AG09319 (cell line): Measurements from ENCODE around the gene ZNF536.
"Not testable (repeated sequence)": the region's sequence is repeated elsewhere in the genome, so short reads cannot be mapped to it uniquely, and the experiment has no call there.

Source experiments
- DNase-seq: peaks from one replicate; pipeline ENCODE4 v3.0.0-alpha.2; 2010; ENCODE audit warnings: low read depth; ENCODE audit errors: extremely low read depth
- CTCF ChIP-seq: IDR thresholded peaks from 2 replicates; pipeline ENCODE4 v1.5.1; 2011; ENCODE audit warnings: low read depth, mild to moderate bottlenecking, inconsistent platforms, low read length, moderate library complexity

Gene ZNF536

GRCh38 chr19:30492586-30493270 is 120.5 kb downstream of the ZNF536 start:
- no peak for DNase-seq
- no peak for TF ChIP-seq CTCF

GRCh38 chr19:30497034-30497433 is 124.8 kb downstream of the ZNF536 start:
- no peak for TF ChIP-seq CTCF
- no peak for DNase-seq

GRCh38 chr19:30498085-30498484 is 125.9 kb downstream of the ZNF536 start:
- not testable (repeated sequence) for DNase-seq

GRCh38 chr19:30498707-30499106 is 126.5 kb downstream of the ZNF536 start:
- no peak for TF ChIP-seq CTCF
- no peak for DNase-seq

GRCh38 chr19:30504272-30504671 is 132.1 kb downstream of the ZNF536 start:
- DNase-seq, result no peak
- no peak for TF ChIP-seq CTCF

- no peak for DNase-seq
Observed at GRCh38 chr19:30512176-30513081, 140.2 kb downstream of the ZNF536 start.

GRCh38 chr19:30513082-30513411 is 140.9 kb downstream of the ZNF536 start:
- DNase-seq, result no peak
- no peak for TF ChIP-seq CTCF

More at GRCh38 chr19:30512176-30513081, 140.2 kb downstream of the ZNF536 start:
- no peak for TF ChIP-seq CTCF
